Central memory CD8-positive, alpha-beta T cell (primary cell): Measurements from ENCODE around the gene COPS7A.

ENCODE experiments used
- ATAC-seq: fragments of 150-1000 bp; cut with Tn5 transposase; replicated peaks from 2 replicates; pipeline ENCODE4 v1.10.0; 2022; ENCODE audit warnings: mild to moderate bottlenecking, moderate FRiP score, moderate number of reproducible peaks; ENCODE audit not compliant: poor library complexity, severe bottlenecking; ENCODE audit errors: extremely low read depth
- DNase-seq, 2 donors: peaks; one replicate each; pipeline ENCODE4 v3.0.0; 2021; ENCODE audit warnings: low spot score in 2 of 2
- H3K27ac Mint-ChIP-seq: one replicate; pipeline ENCODE4 v1.8.0; 2022; ENCODE audit warnings: low read depth, mild to moderate bottlenecking, moderate library complexity, mixed read lengths
- H3K27me3 Mint-ChIP-seq: one replicate; pipeline ENCODE4 v1.8.0; 2022; ENCODE audit warnings: mixed read lengths
- H3K36me3 Mint-ChIP-seq: one replicate; pipeline ENCODE4 v1.8.0; 2022; ENCODE audit warnings: mild to moderate bottlenecking, moderate library complexity, mixed read lengths; ENCODE audit not compliant: insufficient read depth
- H3K4me1 Mint-ChIP-seq: one replicate; pipeline ENCODE4 v1.8.0; 2022; ENCODE audit warnings: mixed read lengths
- H3K4me3 Mint-ChIP-seq: one replicate; pipeline ENCODE4 v1.8.0; 2022; ENCODE audit warnings: mild to moderate bottlenecking, moderate library complexity, mixed read lengths
- H3K9me3 Mint-ChIP-seq: one replicate; pipeline ENCODE4 v1.8.0; 2022; ENCODE audit warnings: mixed read lengths

The COPS7A gene, protein sequence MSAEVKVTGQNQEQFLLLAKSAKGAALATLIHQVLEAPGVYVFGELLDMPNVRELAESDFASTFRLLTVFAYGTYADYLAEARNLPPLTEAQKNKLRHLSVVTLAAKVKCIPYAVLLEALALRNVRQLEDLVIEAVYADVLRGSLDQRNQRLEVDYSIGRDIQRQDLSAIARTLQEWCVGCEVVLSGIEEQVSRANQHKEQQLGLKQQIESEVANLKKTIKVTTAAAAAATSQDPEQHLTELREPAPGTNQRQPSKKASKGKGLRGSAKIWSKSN

DNA sequence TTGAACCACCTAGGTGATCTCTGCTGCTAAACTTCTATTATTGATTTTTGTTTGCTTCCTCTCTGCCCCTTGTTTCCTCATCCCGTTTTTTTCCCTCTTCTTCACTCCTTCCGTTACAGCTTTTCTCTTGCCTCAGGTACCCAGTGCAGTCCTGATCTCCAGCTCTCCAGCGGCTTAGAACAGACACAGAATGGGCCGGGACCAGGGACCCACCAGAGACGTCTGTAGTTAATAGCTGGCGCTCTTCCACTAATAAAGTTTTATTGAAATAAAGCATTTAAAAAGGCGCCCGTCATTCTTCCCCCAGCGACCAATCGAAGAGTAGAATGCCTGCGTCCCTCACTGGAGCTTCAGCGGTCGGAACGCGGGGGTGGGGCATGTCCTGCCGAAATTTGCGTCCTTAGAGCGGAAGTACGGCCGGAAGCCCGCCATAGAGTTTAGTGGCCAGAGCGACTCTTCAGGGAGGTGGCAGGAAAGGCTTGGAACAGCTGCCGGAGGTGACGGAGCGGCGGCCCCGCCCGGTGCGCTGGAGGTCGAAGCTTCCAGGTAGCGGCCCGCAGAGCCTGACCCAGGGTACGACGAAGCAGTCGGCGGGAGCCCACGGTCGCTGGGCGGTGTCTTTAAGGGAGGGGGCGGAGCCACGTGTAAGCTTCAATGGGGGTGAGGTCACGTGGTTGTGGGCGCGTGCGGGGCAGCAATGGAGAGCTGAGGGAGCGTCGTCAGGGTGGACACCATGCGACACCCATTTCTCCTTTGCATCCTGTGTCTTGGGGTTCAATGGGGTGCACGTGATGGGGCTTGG is at the start of gene COPS7A:
Gene COPS7A, plus strand, starts transcription at position 440 of the 802 bp plus-strand sequence. CDS start 611 bp downstream, outside the sequence.
- ATAC-seq: peak; percentile 90
- Mint-ChIP-seq H3K9me3 (no peaks in the 10 kb centered on the region), H3K27ac (peak within 1 kb of the TSS; percentile 97), H3K27me3 (no peaks in the 10 kb centered on the region), H3K36me3 (peaks cover 20% of the 10 kb centered on the region), H3K4me3 (peak within 1 kb of the TSS; percentile 78), H3K4me1 (peaks cover 20% of the 10 kb centered on the region)
- peak; percentile 90 to 93 for DNase-seq

DNA sequence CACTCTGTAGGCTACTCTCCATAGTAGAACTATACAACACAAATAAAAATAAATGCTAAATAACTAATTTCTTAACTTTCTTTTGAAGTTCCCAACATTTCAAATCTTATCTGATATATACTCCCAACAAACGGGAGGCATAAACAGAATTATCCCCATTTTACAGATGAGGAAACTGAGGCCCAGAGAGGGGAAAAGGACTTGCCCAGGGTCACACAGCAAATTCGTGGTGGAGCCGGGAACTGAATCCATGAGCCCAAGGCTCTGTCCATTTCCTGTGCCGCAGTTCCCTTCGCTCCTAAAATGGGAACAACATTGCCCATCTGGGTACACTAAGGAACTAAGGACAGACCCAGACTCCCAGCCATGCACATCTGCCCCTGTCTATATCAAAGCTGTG is 46.9 kb upstream of the COPS7A start:
- no peak overlapping the region for H3K27ac Mint-ChIP-seq
- no peak for ATAC-seq

DNA sequence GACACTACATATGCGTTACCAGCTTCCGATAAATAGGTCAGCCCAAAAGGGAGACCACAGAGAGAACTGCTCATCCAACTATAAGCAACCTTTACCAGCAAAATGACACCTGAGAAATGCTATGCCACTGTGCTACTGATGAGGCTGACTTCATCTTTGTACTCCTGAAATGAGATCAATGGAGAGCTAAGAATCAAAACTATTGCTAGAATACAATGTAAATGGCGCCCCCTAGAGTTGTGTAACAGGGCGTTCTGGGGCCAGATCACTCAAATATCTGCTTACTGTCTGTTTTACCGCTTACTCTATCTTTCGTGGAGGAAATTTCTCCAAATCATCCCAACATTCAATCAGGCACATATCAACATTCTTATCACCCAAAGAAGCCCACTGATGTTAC is 39.2 kb upstream of the COPS7A start:
- Mint-ChIP-seq H3K27me3 (no peaks in the 10 kb centered on the region), H3K9me3 (no peaks in the 10 kb centered on the region), H3K4me3 (no peak overlapping the region), H3K4me1 (peaks cover 49% of the 10 kb centered on the region), H3K36me3 (peaks cover 42% of the 10 kb centered on the region), H3K27ac (peak overlapping the region; percentile 75)
- DNase-seq (no peak), ATAC-seq (no peak)

More for the DNA sequence above, 46.9 kb upstream of the COPS7A start:
- Mint-ChIP-seq H3K4me1 (peaks cover 6% of the 10 kb centered on the region), H3K36me3 (peaks cover 68% of the 10 kb centered on the region), H3K9me3 (no peaks in the 10 kb centered on the region), H3K4me3 (no peak overlapping the region), H3K27me3 (no peaks in the 10 kb centered on the region)
- DNase-seq: no peak

DNA sequence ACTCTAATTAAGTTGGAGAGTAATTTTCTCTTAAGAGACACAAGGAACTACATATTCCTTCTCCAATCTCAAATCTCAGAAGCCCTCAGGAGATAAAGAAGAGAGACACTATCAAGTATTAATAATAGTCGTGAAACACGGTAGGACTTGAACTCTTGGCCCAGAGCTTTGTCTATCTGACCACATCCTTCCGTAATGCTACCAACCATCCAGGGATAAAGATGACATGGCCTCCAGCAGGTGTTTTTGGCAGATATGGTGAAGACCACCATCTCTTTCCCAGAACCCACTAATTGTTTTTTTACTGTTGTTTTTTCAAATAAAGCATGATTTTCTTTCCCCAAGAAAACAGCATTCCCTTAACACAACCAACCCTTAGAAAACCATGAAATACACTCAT is 38.0 kb upstream of the COPS7A start:
- Mint-ChIP-seq H3K36me3 (peaks cover 43% of the 10 kb centered on the region), H3K4me3 (no peak overlapping the region), H3K27ac (no peak overlapping the region)

DNA sequence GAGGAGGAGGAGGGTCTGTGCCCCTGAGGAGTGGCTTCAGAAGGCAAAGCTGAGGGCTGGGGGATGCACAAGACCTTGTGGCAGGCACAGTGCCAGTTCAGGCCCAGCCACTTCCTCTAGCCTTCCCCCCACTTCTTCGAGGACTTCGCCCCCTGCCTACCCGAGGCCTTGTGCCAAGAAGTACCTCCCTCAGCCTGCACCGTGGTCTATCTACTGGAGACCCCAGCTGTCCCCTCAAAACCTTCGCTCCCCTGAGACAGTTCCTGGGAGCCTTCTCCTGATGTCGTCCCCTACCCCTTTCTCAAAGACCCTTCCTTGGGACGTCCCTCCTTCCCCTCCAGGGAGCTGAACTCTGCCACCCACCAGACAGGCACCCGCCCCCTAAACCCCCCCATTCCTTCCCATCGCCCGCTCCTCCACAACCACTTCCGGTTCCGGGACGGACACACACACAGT is 35.3 kb upstream of the COPS7A start:
- Mint-ChIP-seq H3K4me3 (peak overlapping the region; percentile 88), H3K9me3 (no peaks in the 10 kb centered on the region), H3K36me3 (peaks cover 29% of the 10 kb centered on the region), H3K4me1 (peaks cover 52% of the 10 kb centered on the region), H3K27ac (peak overlapping the region; percentile 88), H3K27me3 (no peaks in the 10 kb centered on the region)
- ATAC-seq: peak; percentile 18
- peak in 1 of 2 donors; percentile 41 for DNase-seq

More for the DNA sequence above, 38.0 kb upstream of the COPS7A start:
- no peak for DNase-seq
- Mint-ChIP-seq H3K27me3 (no peaks in the 10 kb centered on the region), H3K9me3 (no peaks in the 10 kb centered on the region), H3K4me1 (peaks cover 56% of the 10 kb centered on the region)
- no peak for ATAC-seq

DNA sequence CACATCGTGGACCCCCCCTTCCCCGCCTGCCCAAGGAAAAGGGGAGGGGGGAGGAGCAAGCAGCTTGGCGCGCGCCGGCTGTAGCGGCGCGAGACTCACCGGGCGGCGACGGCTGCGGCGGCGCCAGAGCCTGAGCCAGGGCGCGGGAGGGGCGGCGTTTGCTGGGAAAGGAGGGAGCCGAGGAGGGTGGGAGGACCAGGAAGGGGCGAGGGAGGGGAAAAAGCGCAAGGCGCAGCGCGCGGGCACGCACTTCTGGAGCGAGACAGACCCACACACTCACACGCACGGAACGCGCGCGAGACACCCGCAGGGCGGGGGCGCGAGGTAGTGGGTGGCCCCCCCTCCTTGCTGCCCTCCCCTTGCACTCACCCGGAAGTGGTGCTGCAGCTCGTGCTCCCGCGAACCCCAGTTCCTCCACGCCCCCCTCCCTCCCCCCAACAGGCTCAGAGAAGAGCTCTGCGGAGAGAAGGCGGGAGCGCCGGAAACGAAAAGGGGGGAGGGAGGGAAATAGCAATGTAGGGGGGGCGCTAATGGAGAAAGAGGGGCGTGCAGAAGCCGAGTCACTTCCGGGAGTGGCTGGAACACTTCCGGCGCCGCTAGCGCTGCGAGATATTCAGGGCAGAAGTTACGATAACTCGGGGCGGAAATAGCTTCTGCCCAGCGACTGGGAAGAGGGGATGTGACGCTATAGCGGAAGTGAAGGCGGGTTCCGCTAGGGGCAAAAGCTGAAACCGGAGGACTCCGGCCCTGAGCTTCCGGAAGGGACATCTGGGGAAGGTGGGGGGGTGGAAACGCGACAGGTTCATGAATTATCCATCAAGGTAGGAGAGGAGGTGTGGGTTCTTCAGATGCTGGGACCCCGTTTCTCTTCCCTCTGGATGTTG is 34.6 kb upstream of the COPS7A start, which contains the start of gene ZNF384:
Gene ZNF384, minus strand, starts transcription at position 377 of the 884 bp plus-strand sequence. CDS start 9,855 bp downstream, outside the sequence.
- DNase-seq (peak; percentile 84 to 93), ATAC-seq (peak; percentile 83)
- H3K4me1 Mint-ChIP-seq: peaks cover 52% of the 10 kb centered on the region
- peak within 1 kb of the TSS; percentile 88 for H3K27ac Mint-ChIP-seq
- H3K9me3 Mint-ChIP-seq: no peaks in the 10 kb centered on the region
- H3K4me3 Mint-ChIP-seq: peak within 1 kb of the TSS; percentile 88
- peaks cover 28% of the 10 kb centered on the region for H3K36me3 Mint-ChIP-seq
- no peaks in the 10 kb centered on the region for H3K27me3 Mint-ChIP-seq

DNA sequence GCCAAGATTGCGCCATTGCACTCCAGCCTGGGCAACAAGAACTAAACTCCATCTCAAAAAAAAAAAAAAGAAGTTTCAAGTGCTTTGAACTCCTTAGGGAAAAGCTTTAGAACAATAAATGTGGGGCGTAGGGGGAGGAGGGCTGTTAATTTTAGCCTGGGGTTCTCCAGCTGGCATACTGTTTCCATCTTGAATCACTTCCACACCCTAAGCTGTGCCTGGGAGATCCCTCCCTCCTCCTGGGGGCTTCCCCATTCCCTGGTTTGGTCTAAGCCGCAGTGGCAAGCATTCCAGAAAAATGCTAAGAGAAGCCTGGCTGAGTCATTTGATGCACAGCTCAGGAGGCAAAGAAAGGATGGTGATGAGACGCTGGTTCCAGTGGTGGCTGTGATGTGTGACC is 32.4 kb upstream of the COPS7A start:
- H3K27me3 Mint-ChIP-seq: no peaks in the 10 kb centered on the region
- no peaks in the 10 kb centered on the region for H3K9me3 Mint-ChIP-seq
- no peak overlapping the region for H3K27ac Mint-ChIP-seq
- peaks cover 37% of the 10 kb centered on the region for H3K4me1 Mint-ChIP-seq
- H3K36me3 Mint-ChIP-seq: peaks cover 15% of the 10 kb centered on the region
- H3K4me3 Mint-ChIP-seq: no peak overlapping the region
- DNase-seq (no peak), ATAC-seq (no peak)

DNA sequence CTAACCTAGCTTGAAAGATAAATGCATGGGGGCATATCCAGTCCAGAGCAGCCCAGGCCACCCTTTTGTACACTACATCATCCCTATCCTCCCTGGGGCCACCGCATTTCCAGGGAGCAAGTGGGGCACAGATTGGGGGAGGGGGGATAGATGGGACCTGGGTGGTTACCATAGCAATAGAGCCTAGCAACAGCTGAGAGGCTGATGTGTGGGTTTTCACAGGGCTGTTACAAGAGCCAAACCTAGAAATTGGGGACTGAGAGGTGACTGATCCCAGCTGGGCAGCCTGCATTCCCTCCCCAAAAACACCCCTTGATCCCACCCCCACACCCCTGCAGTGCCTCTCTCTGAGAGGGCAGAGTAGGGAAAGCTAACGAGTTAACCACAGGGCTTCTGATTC is 31.0 kb upstream of the COPS7A start:
- H3K9me3 Mint-ChIP-seq: no peaks in the 10 kb centered on the region
- no peaks in the 10 kb centered on the region for H3K27me3 Mint-ChIP-seq
- peaks cover 12% of the 10 kb centered on the region for H3K36me3 Mint-ChIP-seq
- H3K4me1 Mint-ChIP-seq: peaks cover 23% of the 10 kb centered on the region
- no peak overlapping the region for H3K4me3 Mint-ChIP-seq
- no peak for DNase-seq
- H3K27ac Mint-ChIP-seq: no peak overlapping the region
- ATAC-seq: no peak

DNA sequence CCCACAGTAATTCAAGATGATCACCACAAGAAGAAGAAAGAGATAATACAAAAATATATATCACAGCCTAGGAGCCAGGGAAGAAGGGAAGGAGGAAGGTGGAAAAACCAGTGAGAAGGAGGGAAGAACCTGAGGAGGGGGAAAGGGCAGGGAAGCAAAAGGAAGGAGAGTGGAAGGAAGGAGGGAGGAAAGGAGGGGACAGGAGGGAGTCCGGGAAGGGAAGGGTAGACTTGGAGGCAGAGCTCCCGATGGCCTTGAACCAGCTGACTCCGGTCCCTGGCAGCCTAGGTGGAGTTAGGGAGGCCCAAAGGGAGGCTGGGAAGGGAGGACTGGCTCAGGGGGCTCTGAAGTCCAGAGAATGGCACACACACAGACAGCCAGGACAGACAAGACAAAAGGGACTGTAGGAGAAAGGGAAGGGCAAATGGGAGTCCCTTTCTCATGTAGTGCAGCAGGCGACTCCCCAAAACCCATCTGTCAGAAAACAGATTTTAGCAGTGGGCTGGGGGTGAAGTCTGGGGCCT is 30.0 kb upstream of the COPS7A start:
- Mint-ChIP-seq H3K27me3 (peaks cover 10% of the 10 kb centered on the region), H3K9me3 (no peaks in the 10 kb centered on the region), H3K4me3 (no peak overlapping the region), H3K36me3 (peaks cover 11% of the 10 kb centered on the region), H3K27ac (no peak overlapping the region), H3K4me1 (peaks cover 13% of the 10 kb centered on the region)
- no peak for DNase-seq
- no peak for ATAC-seq

DNA sequence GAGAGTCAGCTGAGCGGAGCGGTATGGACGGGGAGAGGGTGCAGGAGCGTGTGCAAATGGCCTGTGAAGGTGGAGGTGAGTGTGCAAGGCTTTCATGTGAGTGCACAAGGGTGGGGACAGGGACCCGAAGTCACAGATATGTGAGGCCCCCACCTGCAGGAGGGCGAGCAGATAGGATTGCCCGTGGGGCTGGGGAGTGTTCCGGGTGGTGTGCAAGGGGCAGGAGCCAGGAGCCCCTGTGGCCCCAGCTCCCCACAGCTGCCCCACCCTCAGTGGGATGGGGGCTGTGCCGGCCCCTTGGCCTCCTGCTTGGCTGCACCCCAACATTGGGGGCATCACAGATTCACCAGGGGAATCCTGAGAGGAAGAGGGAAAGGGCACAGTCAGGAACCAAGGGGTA is 29.1 kb upstream of the COPS7A start:
- Mint-ChIP-seq H3K27ac (no peak overlapping the region), H3K27me3 (peaks cover 18% of the 10 kb centered on the region), H3K36me3 (peaks cover 6% of the 10 kb centered on the region), H3K9me3 (no peaks in the 10 kb centered on the region), H3K4me3 (no peak overlapping the region), H3K4me1 (peaks cover 18% of the 10 kb centered on the region)
- no peak for DNase-seq
- ATAC-seq: no peak

DNA sequence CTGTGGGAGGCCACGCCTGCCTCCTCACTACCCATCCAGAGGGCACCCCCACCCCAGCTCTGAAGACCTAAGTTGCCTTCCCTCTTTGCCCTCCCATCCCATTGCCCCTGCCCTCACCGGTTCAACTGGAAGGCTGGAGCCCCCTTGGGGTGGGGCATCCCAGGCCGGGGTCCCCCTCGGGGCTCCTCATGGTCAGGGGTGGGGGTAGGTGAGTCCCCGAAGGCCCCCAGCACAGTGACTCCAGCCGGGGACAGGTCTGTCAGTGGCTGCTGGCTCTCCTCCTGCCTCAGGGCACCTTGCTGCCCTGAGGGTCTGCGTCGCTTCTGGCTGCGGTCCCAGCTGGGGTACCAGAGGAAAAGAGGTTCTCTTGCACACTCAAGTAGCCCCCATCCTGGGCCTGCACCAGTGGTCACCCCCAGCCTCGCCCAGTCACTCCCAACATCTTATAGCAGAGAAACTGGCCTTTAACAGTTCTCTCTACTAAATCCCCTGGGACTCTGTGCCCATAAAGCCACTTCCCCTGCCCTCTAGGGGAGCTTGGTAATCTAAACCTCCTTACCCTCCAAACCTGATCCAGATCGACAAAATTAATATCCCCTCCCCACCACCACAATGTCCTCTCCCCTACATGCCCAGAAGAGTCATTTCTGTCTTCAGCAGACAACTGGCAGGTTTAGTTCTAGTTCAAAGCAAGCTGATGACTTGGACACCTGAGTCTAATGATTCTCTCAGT is 28.4 kb upstream of the COPS7A start:
- Mint-ChIP-seq H3K9me3 (no peaks in the 10 kb centered on the region), H3K27ac (no peak overlapping the region), H3K36me3 (peaks cover 4% of the 10 kb centered on the region), H3K4me1 (peaks cover 13% of the 10 kb centered on the region), H3K4me3 (no peak overlapping the region), H3K27me3 (peaks cover 21% of the 10 kb centered on the region)
- DNase-seq (no peak), ATAC-seq (no peak)
